Measurements from ENCODE around the gene PSMD6.

The PSMD6 gene

DNA sequence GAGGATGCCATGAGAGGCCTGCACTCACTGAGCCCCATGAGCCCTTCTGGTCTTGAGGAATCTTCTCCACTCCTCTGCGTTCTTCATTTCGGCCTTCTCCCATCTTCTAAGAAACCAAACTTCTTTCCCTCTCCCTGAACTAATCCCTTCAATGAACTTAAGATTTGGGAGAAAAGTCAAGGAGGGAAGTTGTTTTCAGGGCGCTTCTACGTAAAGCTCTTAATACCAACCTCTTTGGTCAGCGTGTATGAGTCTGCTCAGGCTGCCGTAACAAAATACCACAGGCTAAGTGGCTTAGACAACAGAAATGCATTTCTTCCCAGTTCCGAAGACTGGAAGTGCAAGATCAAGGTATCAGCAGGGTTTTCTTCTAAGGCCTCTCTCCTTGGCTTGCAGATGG, 13.8 kb upstream of the PSMD6 start:
- H3K4me1 ChIP-seq: no peaks in the 10 kb centered on the region
- peaks cover 0 to 5% (median 3%) of the 10 kb centered on the region in 3 donors for H3K9me3 ChIP-seq
- no peak overlapping the region for H3K27ac ChIP-seq
- intact Hi-C loops (cut with DNase I; ENCODE audit: low total_unique reads): loop anchor here (10.0 kb wide), 2 partner anchors 118 to 228 kb away; no protein-coding TSS in a partner anchor
- no peak overlapping the region for H3K4me3 ChIP-seq
- H3K36me3 ChIP-seq: no peaks in the 10 kb centered on the region
- TF ChIP-seq, protein P1, sequence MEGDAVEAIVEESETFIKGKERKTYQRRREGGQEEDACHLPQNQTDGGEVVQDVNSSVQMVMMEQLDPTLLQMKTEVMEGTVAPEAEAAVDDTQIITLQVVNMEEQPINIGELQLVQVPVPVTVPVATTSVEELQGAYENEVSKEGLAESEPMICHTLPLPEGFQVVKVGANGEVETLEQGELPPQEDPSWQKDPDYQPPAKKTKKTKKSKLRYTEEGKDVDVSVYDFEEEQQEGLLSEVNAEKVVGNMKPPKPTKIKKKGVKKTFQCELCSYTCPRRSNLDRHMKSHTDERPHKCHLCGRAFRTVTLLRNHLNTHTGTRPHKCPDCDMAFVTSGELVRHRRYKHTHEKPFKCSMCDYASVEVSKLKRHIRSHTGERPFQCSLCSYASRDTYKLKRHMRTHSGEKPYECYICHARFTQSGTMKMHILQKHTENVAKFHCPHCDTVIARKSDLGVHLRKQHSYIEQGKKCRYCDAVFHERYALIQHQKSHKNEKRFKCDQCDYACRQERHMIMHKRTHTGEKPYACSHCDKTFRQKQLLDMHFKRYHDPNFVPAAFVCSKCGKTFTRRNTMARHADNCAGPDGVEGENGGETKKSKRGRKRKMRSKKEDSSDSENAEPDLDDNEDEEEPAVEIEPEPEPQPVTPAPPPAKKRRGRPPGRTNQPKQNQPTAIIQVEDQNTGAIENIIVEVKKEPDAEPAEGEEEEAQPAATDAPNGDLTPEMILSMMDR (IDR thresholded peaks at IDR 0.05): no peak
- H3K27me3 ChIP-seq: no peaks in the 10 kb centered on the region
- DNase-seq: no peak

- no peaks in the 10 kb centered on the region for H3K36me3 ChIP-seq
- no peak overlapping the region for H3K27ac ChIP-seq
Measured at GRCh38 chr3:64033069-64033468, 9.8 kb upstream of the PSMD6 start.

DNA sequence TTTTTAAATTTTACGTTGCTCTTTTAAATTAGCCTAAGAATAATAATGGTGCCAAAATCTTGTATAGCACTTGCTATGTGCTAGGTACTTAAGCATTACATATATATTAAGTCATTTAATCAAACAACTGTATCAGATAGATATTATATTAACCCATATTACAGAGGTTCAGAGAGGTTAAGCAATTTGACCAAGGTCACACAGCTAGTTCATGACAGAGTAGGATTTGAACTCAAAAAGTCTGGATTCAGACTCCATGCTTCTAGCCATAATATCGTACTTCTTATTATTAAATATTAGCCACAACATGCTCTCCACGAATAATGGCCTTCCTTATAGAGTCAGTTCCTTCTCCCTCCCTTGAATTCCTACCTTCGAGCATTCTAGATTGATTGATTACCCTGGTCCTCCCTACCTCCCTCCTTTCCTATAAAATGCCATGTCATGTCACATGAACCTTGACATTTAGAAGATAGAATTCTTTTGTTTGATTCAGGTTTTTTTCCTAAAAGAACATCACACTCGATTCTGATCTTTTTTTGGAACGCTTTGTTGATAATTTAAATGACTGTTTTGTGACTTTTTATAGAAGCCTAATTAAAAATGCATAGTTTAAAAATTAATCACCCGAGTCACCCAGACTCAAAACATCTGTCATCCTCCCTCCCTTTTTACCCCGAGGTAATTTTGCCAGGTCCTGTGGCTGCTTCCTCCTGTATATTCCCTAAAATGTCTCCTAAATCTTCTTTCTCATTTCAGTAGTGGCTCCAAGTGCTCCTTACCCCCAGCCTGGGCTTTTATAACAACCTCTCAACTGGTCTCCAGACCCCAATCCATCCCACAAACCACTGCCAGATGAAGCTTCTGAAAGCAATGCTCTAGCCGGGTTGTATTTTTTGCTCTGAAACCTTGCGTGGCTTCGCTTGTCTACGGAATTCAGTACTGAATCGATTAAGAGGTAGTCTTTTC, 8.5 kb upstream of the PSMD6 start:
- intact Hi-C loops (cut with DNase I; ENCODE audit: low total_unique reads): loop anchor here (2.0 to 10.0 kb wide), 4 partner anchors 123 to 451 kb away; no protein-coding TSS in a partner anchor
- H3K27ac ChIP-seq: no peak overlapping the region
- H3K4me1 ChIP-seq: peaks cover 0 to 10% (median 4%) of the 10 kb centered on the region in 4 donors
- no peak overlapping the region for H3K4me3 ChIP-seq
- H3K27me3 ChIP-seq: peaks cover 0 to 2% of the 10 kb centered on the region in 2 donors
- H3K9me3 ChIP-seq: peaks cover 0 to 5% (median 3%) of the 10 kb centered on the region in 3 donors
- DNase-seq: no peak
- TF ChIP-seq, protein P1 (IDR thresholded peaks at IDR 0.05): no peak
- H3K36me3 ChIP-seq: no peaks in the 10 kb centered on the region

More at GRCh38 chr3:64033069-64033468, 9.8 kb upstream of the PSMD6 start:
- intact Hi-C loops (cut with DNase I; ENCODE audit: low total_unique reads): loop anchor here (10.0 kb wide), 2 partner anchors 122 to 232 kb away; no protein-coding TSS in a partner anchor
- no peak for DNase-seq
- TF ChIP-seq, protein P1 (IDR thresholded peaks at IDR 0.05): no peak
- Histone ChIP-seq H3K27me3 (peaks cover 0 to 2% of the 10 kb centered on the region in 2 donors), H3K4me3 (no peak overlapping the region), H3K9me3 (peaks cover 0 to 5% (median 3%) of the 10 kb centered on the region in 3 donors), H3K4me1 (peaks cover 0 to 10% (median 4%) of the 10 kb centered on the region in 4 donors)

GRCh38 chr3:64030741-64031140, 7.4 kb upstream of the PSMD6 start:
- peak; percentile 41 to 78 for DNase-seq
- peaks cover 0 to 5% (median 3%) of the 10 kb centered on the region in 3 donors for H3K9me3 ChIP-seq
- intact Hi-C loops (cut with DNase I; ENCODE audit: low total_unique reads): loop anchor here (2.0 to 10.0 kb wide), 4 partner anchors 124 to 452 kb away; no protein-coding TSS in a partner anchor
- no peak overlapping the region for H3K27ac ChIP-seq
- TF ChIP-seq, protein P1 (IDR thresholded peaks at IDR 0.05): peak; percentile 86 to 95
- H3K36me3 ChIP-seq: no peaks in the 10 kb centered on the region
- H3K4me3 ChIP-seq: peak overlapping the region; percentile 20 to 41
- H3K27me3 ChIP-seq: peaks cover 0 to 2% of the 10 kb centered on the region in 2 donors
- peaks cover 0 to 10% (median 4%) of the 10 kb centered on the region in 4 donors for H3K4me1 ChIP-seq

GRCh38 chr3:64029287-64029686, 6.0 kb upstream of the PSMD6 start:
- H3K36me3 ChIP-seq: no peaks in the 10 kb centered on the region
- peaks cover 0 to 3% (median 3%) of the 10 kb centered on the region in 3 donors for H3K9me3 ChIP-seq
- TF ChIP-seq, protein P1 (IDR thresholded peaks at IDR 0.05): no peak
- H3K4me1 ChIP-seq: peaks cover 0 to 10% (median 4%) of the 10 kb centered on the region in 4 donors
- DNase-seq: no peak
- H3K27me3 ChIP-seq: peaks cover 0 to 2% of the 10 kb centered on the region in 2 donors
- no peak overlapping the region for H3K27ac ChIP-seq
- intact Hi-C loops (cut with DNase I; ENCODE audit: low total_unique reads): no loop called here
- H3K4me3 ChIP-seq: no peak overlapping the region

All from tibial artery (tissue), 4 donors.